WTC11 (cell line): ENCODE data around the gene NKD1. TPM values are rescaled to one million over a fixed set of nuclear protein-coding genes. Genes with fewer than 3 reads are reported as not detected.

Experiments
- ATAC-seq: fragments of 200-7000 bp; cut with Tn5 transposase; 2 replicates; pipeline ENCODE4 v1.10.0; 2021; ENCODE audit warnings: mild to moderate bottlenecking, moderate library complexity
- CTCF ChIA-PET: fragments of 300-600 bp; sonication (Branson Sonifier 250); formaldehyde crosslinking; loops from one replicate; lab custom pipeline; 2021; ENCODE audit warnings: antibody characterized with exemption; lab: Charles Lee
- POLR2A ChIA-PET: fragments of 350-600 bp; sonication (Branson Sonifier 250); formaldehyde crosslinking; loops from one replicate; lab custom pipeline; 2021; ENCODE audit warnings: antibody characterized with exemption; lab: Charles Lee
- DNase-seq: peaks from one replicate; pipeline ENCODE4 v3.0.0; 2021; ENCODE audit warnings: low spot score
- H3K27ac Mint-ChIP-seq: 2 replicates; pipeline ENCODE4 v1.8.0; 2021; ENCODE audit warnings: mixed read lengths
- H3K27me3 Mint-ChIP-seq: 2 replicates; pipeline ENCODE4 v1.8.0; 2021; ENCODE audit warnings: low read depth, mild to moderate bottlenecking, moderate library complexity, mixed read lengths
- H3K36me3 Mint-ChIP-seq: 2 replicates; pipeline ENCODE4 v1.8.0; 2021; ENCODE audit warnings: mixed read lengths
- H3K4me1 Mint-ChIP-seq: 2 replicates; pipeline ENCODE4 v1.8.0; 2022; ENCODE audit warnings: mixed read lengths
- H3K4me3 Mint-ChIP-seq: 2 replicates; pipeline ENCODE4 v1.8.0; 2021; ENCODE audit warnings: mild to moderate bottlenecking, moderate library complexity, mixed read lengths
- H3K9me3 Mint-ChIP-seq: 2 replicates; pipeline ENCODE4 v1.8.0; 2021; ENCODE audit warnings: mixed read lengths
- AFF4 ChIP-seq: sonication (generic); formaldehyde crosslinking; IDR thresholded peaks from 2 replicates; pipeline ENCODE4 v1.8.1; 2023; ENCODE audit warnings: mild to moderate bottlenecking, missing genetic modification reagents, borderline replicate concordance
- CDX4 ChIP-seq: fragments of 250-450 bp; sonication (Bioruptor Pico); IDR thresholded peaks from 2 replicates; pipeline ENCODE4 v1.9.0; 2021; ENCODE audit warnings: moderate library complexity, mild to moderate bottlenecking, inconsistent platforms, borderline replicate concordance
- CREB1 ChIP-seq: sonication (generic); formaldehyde crosslinking; IDR thresholded peaks from 2 replicates; pipeline ENCODE4 v1.8.0; 2023; ENCODE audit warnings: mild to moderate bottlenecking, missing genetic modification reagents
- CTCF ChIP-seq: fragments of 200-600 bp; IDR thresholded peaks from 2 replicates; pipeline ENCODE4 v1.8.0; 2022; ENCODE audit warnings: antibody characterized with exemption
- E2F1 ChIP-seq: sonication (generic); formaldehyde crosslinking; IDR thresholded peaks from 2 replicates; pipeline ENCODE4 v1.8.0; 2022; ENCODE audit warnings: mild to moderate bottlenecking, missing genetic modification reagents
- E2F5 ChIP-seq: sonication (generic); formaldehyde crosslinking; IDR thresholded peaks from 2 replicates; pipeline ENCODE4 v1.8.1; 2022; ENCODE audit warnings: mild to moderate bottlenecking, moderate library complexity, missing genetic modification reagents
- FOXJ3 ChIP-seq: sonication (generic); formaldehyde crosslinking; IDR thresholded peaks from 2 replicates; pipeline ENCODE4 v1.9.0; 2021; ENCODE audit warnings: missing genetic modification reagents, mild to moderate bottlenecking, borderline replicate concordance
- FOXP4 ChIP-seq: sonication (generic); formaldehyde crosslinking; IDR thresholded peaks from 2 replicates; pipeline ENCODE4 v1.8.0; 2022; ENCODE audit warnings: mild to moderate bottlenecking, missing genetic modification reagents
- HMGA2 ChIP-seq: fragments of 250-450 bp; sonication (Bioruptor Pico); IDR thresholded peaks from 2 replicates; pipeline ENCODE4 v1.4.0; 2021; ENCODE audit warnings: mild to moderate bottlenecking, moderate library complexity
- IRF1 ChIP-seq: sonication (generic); formaldehyde crosslinking; IDR thresholded peaks from 2 replicates; pipeline ENCODE4 v1.8.0; 2023; ENCODE audit warnings: missing genetic modification reagents
- JAZF1 ChIP-seq: fragments of 250-450 bp; sonication (Bioruptor Pico); IDR thresholded peaks from 2 replicates; pipeline ENCODE4 v1.9.0; 2021; ENCODE audit warnings: moderate library complexity, mild to moderate bottlenecking, inconsistent platforms
- JUN ChIP-seq: sonication (generic); formaldehyde crosslinking; IDR thresholded peaks from 2 replicates; pipeline ENCODE4 v1.8.0; 2023; ENCODE audit warnings: mild to moderate bottlenecking, missing genetic modification reagents
- MAX ChIP-seq: sonication (generic); formaldehyde crosslinking; IDR thresholded peaks from 2 replicates; pipeline ENCODE4 v1.8.0; 2022; ENCODE audit warnings: mild to moderate bottlenecking, missing genetic modification reagents
- MXD4 ChIP-seq: fragments of 250-450 bp; sonication (Bioruptor Pico); IDR thresholded peaks from 2 replicates; pipeline ENCODE4 v1.8.0; 2021; ENCODE audit warnings: mild to moderate bottlenecking, moderate library complexity, borderline replicate concordance
- NFE2L1 ChIP-seq: sonication (generic); formaldehyde crosslinking; IDR thresholded peaks from 2 replicates; pipeline ENCODE4 v1.8.1; 2023; ENCODE audit warnings: missing genetic modification reagents
- NR1H2 ChIP-seq: sonication (generic); formaldehyde crosslinking; IDR thresholded peaks from 2 replicates; pipeline ENCODE4 v1.9.0; 2021; ENCODE audit warnings: mild to moderate bottlenecking, moderate library complexity, missing genetic modification reagents
- SMAD4 ChIP-seq: sonication (generic); formaldehyde crosslinking; IDR thresholded peaks from 2 replicates; pipeline ENCODE4 v1.8.0; 2022; ENCODE audit warnings: mild to moderate bottlenecking, missing genetic modification reagents
- SOX15 ChIP-seq: fragments of 250-450 bp; sonication (Bioruptor Pico); IDR thresholded peaks from 2 replicates; pipeline ENCODE4 v1.9.0; 2021; ENCODE audit warnings: mild to moderate bottlenecking
- TEAD1 ChIP-seq: sonication (generic); formaldehyde crosslinking; IDR thresholded peaks from 2 replicates; pipeline ENCODE4 v1.8.0; 2022; ENCODE audit warnings: mild to moderate bottlenecking, missing genetic modification reagents
- ZNF219 ChIP-seq: sonication (generic); formaldehyde crosslinking; IDR thresholded peaks from 2 replicates; pipeline ENCODE4 v1.8.0; 2023; ENCODE audit warnings: missing genetic modification reagents, mild to moderate bottlenecking, borderline replicate concordance
- total RNA-seq: library from RNA; stranded (reverse); gene quantifications from 3 replicates; pipeline ENCODE4 v1.2.3, GENCODE V29; 2021

The NKD1 gene
- total RNA-seq, 1 experiment from 2014 or later, result 6.0 TPM

- POLR2A ChIA-PET, result no interaction called here
- Mint-ChIP-seq H3K4me1 (no peaks in the 10 kb centered on the region), H3K36me3 (peaks cover 16% of the 10 kb centered on the region), H3K27me3 (no peaks in the 10 kb centered on the region; the same call in 1 of the 2 replicates), H3K27ac (no peak overlapping the region), H3K4me3 (no peak overlapping the region), H3K9me3 (peaks cover 24% of the 10 kb centered on the region)
- CTCF ChIA-PET, result interaction anchor here (0.7 to 7.6 kb wide), 8 partner anchors 9 to 130 kb away, joined by 3 to 101 read pairs (median 4); no protein-coding TSS in a partner anchor
- DNase-seq, result no peak
- no peak for ATAC-seq
- TF ChIP-seq IRF1 (CRISPR knock-in tag) (no peak), CREB1 (CRISPR knock-in tag) (no peak), FOXJ3 (CRISPR knock-in tag) (no peak), CTCF (no peak), CDX4 (no peak), ZNF219 (CRISPR knock-in tag) (no peak), E2F1 (no peak), E2F5 (CRISPR knock-in tag) (no peak), JAZF1 (CRISPR knock-in tag) (no peak), SMAD4 (no peak), TEAD1 (CRISPR knock-in tag) (no peak), HMGA2 (no peak), NR1H2 (CRISPR knock-in tag) (no peak), AFF4 (no peak)
Measured at GRCh38 chr16:50675686-50676610, 127.8 kb downstream of the NKD1 start.

- no peak for DNase-seq
- Mint-ChIP-seq H3K27ac (no peak overlapping the region), H3K27me3 (no peaks in the 10 kb centered on the region; the same call in 1 of the 2 replicates), H3K4me1 (no peaks in the 10 kb centered on the region), H3K4me3 (no peak overlapping the region), H3K9me3 (peaks cover 16% of the 10 kb centered on the region), H3K36me3 (peaks cover 10% of the 10 kb centered on the region)
- no peak for ATAC-seq
- POLR2A ChIA-PET, result no interaction called here
- CTCF ChIA-PET, result interaction anchor here (0.7 to 7.6 kb wide), 16 partner anchors 9 to 350 kb away, joined by 3 to 101 read pairs (median 4); partner anchors contain the start of gene CYLD
- TF ChIP-seq JUN (CRISPR knock-in tag) (no peak), SOX15 (CRISPR knock-in tag) (no peak), ZNF219 (CRISPR knock-in tag) (no peak), FOXP4 (CRISPR knock-in tag) (no peak), MXD4 (no peak), MAX (CRISPR knock-in tag) (no peak), NFE2L1 (no peak)
Measured at GRCh38 chr16:50676684-50677225, 128.6 kb downstream of the NKD1 start.
